ENCODE measurements around the gene ANKRD12. TPM values are rescaled to one million over a fixed set of nuclear protein-coding genes. Genes with fewer than 3 reads are reported as not detected.

Gene ANKRD12
- total and polyA plus RNA-seq, 10 of the 15 experiments (the other 5 are each of a cell fraction or from before 2014, with no cell fraction given) = 5.9 to 45.7 (median 20.2) TPM

DNA sequence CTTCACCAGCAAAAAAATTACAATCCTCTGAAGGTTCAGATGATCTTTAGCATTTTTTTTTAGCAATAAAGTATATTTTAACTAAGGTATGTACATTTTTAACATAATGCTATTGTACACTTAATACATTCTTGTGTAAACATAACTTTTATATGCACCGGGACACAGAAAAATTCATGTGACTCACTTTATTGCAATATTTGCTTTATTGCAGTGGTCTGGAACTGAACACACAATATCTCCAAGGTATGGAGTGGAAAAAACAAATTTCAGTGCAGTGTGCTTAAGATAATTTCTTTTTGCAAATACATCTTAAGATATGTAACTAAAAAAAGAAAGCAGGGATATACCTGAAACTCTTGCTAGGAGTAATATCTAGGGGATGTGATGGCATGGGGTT lies 192.9 kb downstream of the ANKRD12 start:
- H3K4me1 ChIP-seq (ENCODE audit: control insufficient read depth, insufficient read depth, low read length) = no peaks in the 10 kb centered on the region
- TF ChIP-seq, protein P1, sequence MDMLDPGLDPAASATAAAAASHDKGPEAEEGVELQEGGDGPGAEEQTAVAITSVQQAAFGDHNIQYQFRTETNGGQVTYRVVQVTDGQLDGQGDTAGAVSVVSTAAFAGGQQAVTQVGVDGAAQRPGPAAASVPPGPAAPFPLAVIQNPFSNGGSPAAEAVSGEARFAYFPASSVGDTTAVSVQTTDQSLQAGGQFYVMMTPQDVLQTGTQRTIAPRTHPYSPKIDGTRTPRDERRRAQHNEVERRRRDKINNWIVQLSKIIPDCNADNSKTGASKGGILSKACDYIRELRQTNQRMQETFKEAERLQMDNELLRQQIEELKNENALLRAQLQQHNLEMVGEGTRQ (IDR thresholded peaks at IDR 0.05; ENCODE audit: borderline replicate concordance, low read depth, low read length) = no peak
- TF ChIP-seq TCF12 (IDR thresholded peaks at IDR 0.05; ENCODE audit: low read depth, low read length) = no peak
- TF ChIP-seq NFYA (IDR thresholded peaks at IDR 0.05; ENCODE audit: borderline replicate concordance, low read depth, low read length) = no peak
- no peak for TF ChIP-seq ZNF207 (IDR thresholded peaks at IDR 0.05; ENCODE audit: borderline replicate concordance)
- no peak for TF ChIP-seq IRF4 (IDR thresholded peaks at IDR 0.05; ENCODE audit: low read depth, low read length)
- TF ChIP-seq NR2C1 (IDR thresholded peaks at IDR 0.05) = no peak
- no peak for TF ChIP-seq RAD51 (IDR thresholded peaks at IDR 0.05)
- TF ChIP-seq, protein P2, sequence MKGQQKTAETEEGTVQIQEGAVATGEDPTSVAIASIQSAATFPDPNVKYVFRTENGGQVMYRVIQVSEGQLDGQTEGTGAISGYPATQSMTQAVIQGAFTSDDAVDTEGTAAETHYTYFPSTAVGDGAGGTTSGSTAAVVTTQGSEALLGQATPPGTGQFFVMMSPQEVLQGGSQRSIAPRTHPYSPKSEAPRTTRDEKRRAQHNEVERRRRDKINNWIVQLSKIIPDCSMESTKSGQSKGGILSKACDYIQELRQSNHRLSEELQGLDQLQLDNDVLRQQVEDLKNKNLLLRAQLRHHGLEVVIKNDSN (IDR thresholded peaks at IDR 0.05; ENCODE audit: borderline replicate concordance, extremely low read length, insufficient read depth, low read depth, low read length) = no peak
- TF ChIP-seq SREBF2 (IDR thresholded peaks at IDR 0.05; ENCODE audit: low read length) = no peak
- TF ChIP-seq, protein P3, sequence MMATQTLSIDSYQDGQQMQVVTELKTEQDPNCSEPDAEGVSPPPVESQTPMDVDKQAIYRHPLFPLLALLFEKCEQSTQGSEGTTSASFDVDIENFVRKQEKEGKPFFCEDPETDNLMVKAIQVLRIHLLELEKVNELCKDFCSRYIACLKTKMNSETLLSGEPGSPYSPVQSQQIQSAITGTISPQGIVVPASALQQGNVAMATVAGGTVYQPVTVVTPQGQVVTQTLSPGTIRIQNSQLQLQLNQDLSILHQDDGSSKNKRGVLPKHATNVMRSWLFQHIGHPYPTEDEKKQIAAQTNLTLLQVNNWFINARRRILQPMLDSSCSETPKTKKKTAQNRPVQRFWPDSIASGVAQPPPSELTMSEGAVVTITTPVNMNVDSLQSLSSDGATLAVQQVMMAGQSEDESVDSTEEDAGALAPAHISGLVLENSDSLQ (IDR thresholded peaks at IDR 0.05) = no peak
- TF ChIP-seq MTA2 (IDR thresholded peaks at IDR 0.05; ENCODE audit: low read depth) = no peak
- TF ChIP-seq JUND (IDR thresholded peaks at IDR 0.05; ENCODE audit: low read depth, low read length) = no peak
- TF ChIP-seq, protein P4, sequence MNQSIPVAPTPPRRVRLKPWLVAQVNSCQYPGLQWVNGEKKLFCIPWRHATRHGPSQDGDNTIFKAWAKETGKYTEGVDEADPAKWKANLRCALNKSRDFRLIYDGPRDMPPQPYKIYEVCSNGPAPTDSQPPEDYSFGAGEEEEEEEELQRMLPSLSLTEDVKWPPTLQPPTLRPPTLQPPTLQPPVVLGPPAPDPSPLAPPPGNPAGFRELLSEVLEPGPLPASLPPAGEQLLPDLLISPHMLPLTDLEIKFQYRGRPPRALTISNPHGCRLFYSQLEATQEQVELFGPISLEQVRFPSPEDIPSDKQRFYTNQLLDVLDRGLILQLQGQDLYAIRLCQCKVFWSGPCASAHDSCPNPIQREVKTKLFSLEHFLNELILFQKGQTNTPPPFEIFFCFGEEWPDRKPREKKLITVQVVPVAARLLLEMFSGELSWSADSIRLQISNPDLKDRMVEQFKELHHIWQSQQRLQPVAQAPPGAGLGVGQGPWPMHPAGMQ (IDR thresholded peaks at IDR 0.05; ENCODE audit: borderline replicate concordance) = no peak
- TF ChIP-seq SPI1 (IDR thresholded peaks at IDR 0.05; ENCODE audit: borderline replicate concordance, insufficient read depth, low read depth, low read length) = no peak
- TF ChIP-seq CEBPB (IDR thresholded peaks at IDR 0.05; ENCODE audit: borderline replicate concordance in 1 of 2, low read depth in 2 of 2, low read length in 2 of 2) = no peak
- TF ChIP-seq, protein P5, sequence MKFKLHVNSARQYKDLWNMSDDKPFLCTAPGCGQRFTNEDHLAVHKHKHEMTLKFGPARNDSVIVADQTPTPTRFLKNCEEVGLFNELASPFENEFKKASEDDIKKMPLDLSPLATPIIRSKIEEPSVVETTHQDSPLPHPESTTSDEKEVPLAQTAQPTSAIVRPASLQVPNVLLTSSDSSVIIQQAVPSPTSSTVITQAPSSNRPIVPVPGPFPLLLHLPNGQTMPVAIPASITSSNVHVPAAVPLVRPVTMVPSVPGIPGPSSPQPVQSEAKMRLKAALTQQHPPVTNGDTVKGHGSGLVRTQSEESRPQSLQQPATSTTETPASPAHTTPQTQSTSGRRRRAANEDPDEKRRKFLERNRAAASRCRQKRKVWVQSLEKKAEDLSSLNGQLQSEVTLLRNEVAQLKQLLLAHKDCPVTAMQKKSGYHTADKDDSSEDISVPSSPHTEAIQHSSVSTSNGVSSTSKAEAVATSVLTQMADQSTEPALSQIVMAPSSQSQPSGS (IDR thresholded peaks at IDR 0.05; ENCODE audit: low read length) = no peak
- no peak overlapping the region for H3K4me3 ChIP-seq
- no peak overlapping the region for H2AFZ ChIP-seq (ENCODE audit: control insufficient read depth, low read depth, low read length)
- ChIA-PET POLR2A (no interaction called here), CTCF (no interaction called here), RAD21 (ENCODE audit: unreplicated experiment) (no interaction called here), SMC1A (ENCODE audit: uncharacterized antibody, unreplicated experiment) (no interaction called here)
- no TSS peak for BruUV-seq (replicated peaks)
- H4K20me1 ChIP-seq (ENCODE audit: control insufficient read depth, insufficient read depth) = no peaks in the 10 kb centered on the region
- H3K9ac ChIP-seq (ENCODE audit: control insufficient read depth, insufficient read depth, low read length) = no peak overlapping the region
- in situ Hi-C loops (cut with MboI) = no loop called here
- no peak for FAIRE-seq
- H3K79me2 ChIP-seq (ENCODE audit: control insufficient read depth, insufficient read depth, low read length) = no peaks in the 10 kb centered on the region
- no peaks in the 10 kb centered on the region for H3K36me3 ChIP-seq (ENCODE audit: control insufficient read depth in 2 of 2, insufficient read depth in 2 of 2, low read length in 1 of 2)
- H3K27ac ChIP-seq (ENCODE audit: control insufficient read depth, insufficient read depth) = no peak overlapping the region
- H3K27me3 ChIP-seq (replicated peaks in 1 of 2; ENCODE audit: control insufficient read depth in 2 of 2, insufficient read depth in 2 of 2, low read length in 1 of 2) = no peaks in the 10 kb centered on the region
- H3K4me2 ChIP-seq (ENCODE audit: control insufficient read depth, insufficient read depth) = no peak overlapping the region
- peaks cover 5% of the 10 kb centered on the region for H3K9me3 ChIP-seq (replicated peaks; ENCODE audit: control insufficient read depth, insufficient read depth, low read length)
- no peak for DNase-seq (ENCODE audit: low read depth, low spot score)
- no peak for ATAC-seq
- intact Hi-C loops (cut with micrococcal nuclease; ENCODE audit: unreplicated experiment) = no loop called here
- 100% methylated on average over 1 of the region's 1 CpG for WGBS (ENCODE audit: insufficient coverage, insufficient replicate concordance, low lambda C conversion rate, missing lambda C conversion rate)

Data from GM12878 (cell line).